GM19397 (cell line): Measurements from ENCODE around the gene VPS13D.
"Not testable (repeated sequence)": the region's sequence is repeated elsewhere in the genome, so short reads cannot be mapped to it uniquely, and the experiment has no call there.

ENCODE experiments used
- ATAC-seq: cut with Tn5 transposase; IDR thresholded peaks from one replicate; pipeline ENCODE4 v1.9.1; 2021; ENCODE audit warnings: mild to moderate bottlenecking, moderate library complexity; ENCODE audit not compliant: unreplicated experiment

The VPS13D gene

DNA sequence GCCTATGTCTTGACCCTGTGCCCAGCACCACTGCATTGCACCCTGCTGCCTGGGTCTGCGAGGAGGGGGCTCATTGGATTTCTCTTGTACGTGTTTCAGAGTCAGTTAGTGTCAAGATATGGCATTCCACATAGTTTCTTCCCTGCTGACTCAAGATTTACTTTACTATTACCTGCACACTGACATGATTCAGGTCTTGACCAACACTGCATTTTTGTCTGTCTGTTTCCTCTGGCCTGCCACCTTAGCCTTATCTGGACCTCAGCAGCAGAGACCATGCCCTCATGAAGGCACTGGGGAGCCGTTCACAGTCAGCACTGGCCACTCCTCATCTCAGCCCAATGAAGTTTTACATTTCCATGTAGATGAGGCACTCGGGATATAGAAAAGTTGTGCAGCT is 232.8 kb downstream of the VPS13D start:
- ATAC-seq, result no peak

DNA sequence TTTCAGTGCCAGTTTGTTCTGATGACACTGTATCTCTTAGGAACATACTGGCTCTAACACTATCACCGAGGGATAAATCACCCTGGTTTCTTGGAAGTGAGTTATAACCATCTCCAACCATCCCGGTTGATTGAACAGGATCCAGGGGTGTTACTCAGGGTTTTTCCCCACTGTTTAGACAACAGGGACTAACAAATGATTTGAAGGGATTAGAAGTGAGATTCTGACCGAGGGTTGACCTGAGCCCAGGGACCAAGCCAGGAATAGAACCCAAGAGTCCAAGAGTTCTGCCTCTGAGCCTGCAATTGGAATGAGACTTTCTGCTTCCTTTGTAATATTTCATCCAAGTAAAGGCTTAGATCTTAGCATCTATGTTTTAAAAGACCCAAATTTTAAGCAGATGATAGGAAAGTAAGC is 234.2 kb downstream of the VPS13D start:
- ATAC-seq, result no peak

- no peak for ATAC-seq
These were observed 234.8 kb downstream of the VPS13D start for GRCh38 chr1:12464598-12465056.

DNA sequence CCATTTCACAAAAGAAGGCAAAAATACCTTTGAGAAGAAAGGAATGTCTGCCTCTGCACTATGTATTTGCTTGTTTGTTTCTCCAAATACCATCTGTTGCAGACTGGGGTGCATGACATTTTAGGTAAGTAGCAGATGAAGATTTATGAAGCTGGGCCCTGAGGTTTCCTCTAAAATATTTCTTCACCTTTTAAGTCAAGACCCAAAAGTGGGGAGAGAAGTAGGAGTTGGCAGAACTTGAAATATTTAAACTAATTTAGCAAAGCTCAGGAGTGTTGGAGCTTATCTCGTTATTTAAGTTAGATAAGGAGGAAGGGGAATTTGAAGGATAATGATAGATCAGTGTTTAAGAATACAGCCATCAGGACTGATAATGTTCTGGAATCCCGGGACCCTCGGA is 235.3 kb downstream of the VPS13D start:
- no peak for ATAC-seq

DNA sequence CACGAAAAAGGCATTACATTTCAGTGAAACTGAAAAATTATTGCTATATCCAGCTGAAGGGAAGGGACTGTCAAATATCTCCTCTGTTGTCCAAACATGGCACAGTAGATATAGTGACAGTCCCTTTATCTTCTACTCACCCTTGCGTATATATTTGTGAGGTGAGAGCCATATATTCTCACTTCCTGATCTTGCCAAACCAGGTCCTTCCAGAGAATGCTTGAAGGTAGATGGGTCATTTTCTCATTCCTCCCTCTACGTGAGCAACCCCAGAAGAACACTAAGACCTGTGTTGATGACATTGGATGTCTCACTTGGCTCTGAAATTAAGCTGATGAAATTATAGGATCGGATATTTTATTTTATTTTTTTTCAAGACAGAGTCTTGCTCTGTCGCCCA is 237.0 kb downstream of the VPS13D start:
- no peak for ATAC-seq

- ATAC-seq, result no peak
These were observed 237.9 kb downstream of the VPS13D start for GRCh38 chr1:12467570-12468286.

DNA sequence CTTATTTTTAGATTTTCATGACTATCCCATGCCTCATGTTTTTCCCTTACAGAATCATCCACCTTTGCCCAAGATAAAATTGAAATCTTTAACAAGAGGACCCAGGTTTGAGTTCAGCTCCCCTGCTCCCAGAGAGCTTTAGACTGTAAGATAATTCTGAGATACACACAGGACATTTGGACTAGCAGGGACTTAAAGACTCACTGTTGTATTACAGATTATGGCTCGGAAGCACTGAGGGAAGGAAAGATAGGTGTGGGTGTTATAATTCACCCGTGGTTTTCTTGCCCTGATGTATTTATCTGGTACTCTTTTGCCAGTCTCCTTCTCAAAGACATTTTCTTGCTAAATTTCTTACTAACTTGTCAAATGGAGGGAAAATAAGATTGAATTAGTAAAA is 238.5 kb downstream of the VPS13D start:
- ATAC-seq, result no peak

DNA sequence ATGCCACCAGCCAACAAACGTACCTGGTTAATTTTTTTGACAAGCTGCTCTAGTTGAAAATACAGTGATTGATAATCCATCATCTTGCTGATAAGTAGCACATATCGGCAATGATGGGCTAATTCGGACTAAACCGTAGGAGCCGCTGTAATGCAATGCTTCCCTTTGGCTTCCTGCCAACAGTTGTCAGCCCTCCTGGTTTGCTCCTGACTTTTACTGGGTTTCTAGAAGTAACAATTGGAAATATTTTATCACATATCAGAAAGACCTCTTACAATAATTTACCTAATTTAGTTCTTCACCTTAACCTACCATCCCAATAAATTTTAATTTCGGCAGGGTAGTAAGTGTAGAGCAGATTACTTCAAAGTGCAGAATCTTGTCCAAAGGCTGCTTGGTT is 239.7 kb downstream of the VPS13D start:
- ATAC-seq, result no peak

DNA sequence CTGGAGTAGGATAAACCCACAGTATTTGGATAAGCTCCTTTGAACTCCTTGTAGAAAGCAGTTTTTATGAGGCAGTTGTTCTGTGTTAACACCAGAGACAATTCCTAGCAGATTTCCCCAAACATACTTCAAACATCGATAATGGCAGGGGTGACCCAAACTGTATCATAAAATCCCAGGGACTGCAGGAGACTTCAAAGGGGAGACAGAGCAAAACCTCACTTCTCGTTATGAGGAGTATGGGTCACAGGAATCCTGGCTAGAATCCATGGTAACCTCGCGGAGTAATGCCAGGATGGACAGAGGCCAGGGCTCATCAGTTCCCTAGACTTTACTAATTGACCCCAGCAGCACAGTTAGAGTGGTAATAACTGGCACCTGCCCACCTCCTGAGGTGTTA is 240.2 kb downstream of the VPS13D start:
- ATAC-seq, result no peak

GRCh38 chr1:12470916-12471315 is 241.1 kb downstream of the VPS13D start:
- not testable (repeated sequence) for ATAC-seq

DNA sequence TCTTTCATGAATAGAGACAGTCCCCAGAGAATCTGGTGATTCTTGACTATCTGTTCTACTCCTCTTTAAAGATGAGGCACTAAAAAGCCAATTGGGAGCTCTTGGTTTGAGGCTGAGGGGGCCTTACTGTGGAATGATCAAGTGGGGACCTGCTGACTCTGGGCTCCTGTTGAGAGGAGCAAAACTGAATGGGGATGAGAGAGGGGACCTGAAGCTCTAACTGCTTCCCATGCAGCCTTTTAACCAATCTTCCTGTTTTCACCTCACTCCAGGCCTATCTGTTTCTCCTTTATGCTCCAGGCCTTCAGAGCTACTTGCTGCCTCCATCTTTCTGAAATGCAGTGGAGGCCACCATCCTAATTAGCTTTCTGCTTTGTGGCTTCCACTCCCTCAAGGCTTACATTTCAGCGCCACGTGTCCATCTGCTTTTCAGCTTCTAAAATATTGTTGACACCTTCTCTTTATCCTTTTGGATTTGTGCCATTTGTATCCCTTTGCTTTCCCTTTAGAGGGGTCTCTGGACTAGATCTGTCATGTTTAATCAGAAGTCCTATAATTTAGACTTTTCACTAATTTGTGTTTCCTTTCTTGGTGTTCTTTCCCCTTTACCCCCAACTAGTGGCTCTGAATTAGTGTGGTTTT is 242.4 kb downstream of the VPS13D start:
- ATAC-seq, result no peak

DNA sequence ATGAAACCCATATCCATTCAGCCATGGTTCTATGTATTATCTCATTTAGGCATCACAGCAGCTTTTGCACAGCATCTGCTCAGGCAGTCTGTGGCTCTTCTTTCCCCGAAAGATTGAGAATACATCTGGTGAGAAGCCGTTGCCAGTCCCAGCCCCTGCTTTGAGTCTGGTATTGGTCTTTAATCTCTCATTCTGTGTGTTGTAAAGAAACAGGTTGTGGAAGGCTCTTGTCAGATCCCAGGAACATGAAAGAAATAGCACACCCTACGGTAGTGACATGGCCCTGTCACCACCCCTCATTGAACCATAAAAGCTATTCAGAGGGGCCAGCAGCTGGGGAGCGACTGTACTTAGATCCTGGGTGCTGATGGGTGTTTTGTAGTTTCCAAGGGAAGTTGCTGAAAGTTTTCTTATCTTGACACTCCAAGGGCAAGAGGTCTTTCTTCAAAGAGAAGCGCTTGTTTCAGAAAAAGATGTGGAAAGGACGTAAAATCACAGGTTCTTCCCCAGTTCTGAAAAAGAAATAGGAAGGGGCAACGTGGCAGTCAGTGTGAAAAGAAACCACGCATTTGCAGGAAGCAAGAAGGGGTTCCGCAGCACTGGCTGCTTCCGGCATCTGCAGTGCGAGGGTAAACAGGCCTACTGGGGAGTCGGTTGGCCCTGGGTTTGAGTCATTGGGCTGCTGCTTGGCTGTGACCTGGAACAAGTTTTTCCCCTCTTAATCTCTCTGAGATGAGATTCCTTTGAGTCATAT is 243.1 kb downstream of the VPS13D start:
- ATAC-seq, result peak; percentile 62

GRCh38 chr1:12473596-12474362 is 243.9 kb downstream of the VPS13D start:
- ATAC-seq, result no peak

GRCh38 chr1:12475101-12475500 is 245.3 kb downstream of the VPS13D start:
- no peak for ATAC-seq

GRCh38 chr1:12475530-12475934 is 245.7 kb downstream of the VPS13D start:
- ATAC-seq, result no peak

DNA sequence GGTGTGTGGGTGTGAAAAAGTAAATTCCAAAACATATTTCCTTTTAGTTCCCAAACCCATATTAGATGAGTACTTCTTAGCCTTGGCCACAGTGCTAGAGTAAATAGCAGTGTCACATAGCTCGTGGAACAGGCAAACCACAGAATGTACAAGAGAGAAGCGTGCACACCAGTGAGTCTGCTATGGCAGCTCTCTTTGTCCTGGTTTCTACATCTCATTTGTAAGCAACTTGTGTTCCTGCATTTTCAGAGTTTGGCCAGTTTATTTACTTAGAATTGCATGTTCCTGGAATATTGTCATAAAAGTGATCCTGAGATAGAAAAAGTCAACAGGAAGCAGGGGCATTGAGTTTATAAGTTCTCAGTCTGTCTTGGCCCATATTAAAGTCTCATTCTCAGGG is 246.1 kb downstream of the VPS13D start:
- no peak for ATAC-seq

- ATAC-seq, result no peak
These were observed 247.5 kb downstream of the VPS13D start for GRCh38 chr1:12477314-12477713.

DNA sequence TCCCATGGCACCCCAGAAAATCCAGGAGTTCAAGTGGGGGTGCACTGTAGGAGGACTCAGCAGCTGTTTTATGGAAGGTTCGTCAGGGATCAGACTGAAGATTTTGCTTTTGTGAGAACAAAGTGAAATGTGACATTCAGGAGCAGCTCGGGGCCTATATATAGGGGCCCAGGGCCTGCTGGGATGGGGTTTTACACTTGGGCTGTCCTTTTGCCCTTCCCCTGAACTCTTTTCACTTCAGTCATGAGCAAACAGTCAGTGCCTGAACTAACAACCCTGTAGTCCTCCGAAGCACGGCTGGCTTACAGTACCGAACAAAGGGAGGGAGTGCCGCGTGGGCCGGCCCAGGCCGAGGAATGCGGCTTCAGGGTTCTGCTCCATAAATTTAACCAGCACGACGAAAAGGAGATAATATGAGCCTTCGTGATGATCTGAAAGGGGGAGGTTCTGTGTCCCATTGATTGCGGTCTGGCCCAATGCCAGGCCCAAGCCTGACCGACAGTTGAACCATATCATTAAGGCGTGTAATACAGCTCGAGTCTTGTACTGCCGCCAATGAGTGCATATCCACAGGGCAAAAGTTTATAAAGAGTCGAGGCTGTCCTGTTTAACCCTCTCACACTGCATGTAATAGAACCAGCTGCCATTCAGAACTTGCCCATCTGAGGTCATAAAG is 248.2 kb downstream of the VPS13D start:
- no peak for ATAC-seq

DNA sequence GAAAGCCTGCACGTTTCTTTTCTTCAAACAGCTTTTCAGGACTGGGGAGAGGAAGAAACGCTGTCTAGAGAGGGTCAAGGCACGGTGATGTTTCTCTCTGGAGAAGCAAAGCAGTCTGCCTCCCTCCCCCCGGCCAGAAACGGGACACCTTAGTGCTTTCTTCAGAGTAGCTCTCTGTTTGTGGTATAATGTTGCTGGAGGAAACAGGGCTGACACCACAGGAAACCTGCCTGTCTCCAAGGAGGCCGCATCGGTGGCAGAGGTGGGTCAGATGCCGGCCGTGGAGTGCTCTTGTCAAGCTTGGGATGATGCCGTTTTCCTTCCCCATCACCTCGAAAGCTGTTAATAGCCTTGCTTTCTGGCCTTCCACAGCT is 248.8 kb downstream of the VPS13D start:
- no peak for ATAC-seq

DNA sequence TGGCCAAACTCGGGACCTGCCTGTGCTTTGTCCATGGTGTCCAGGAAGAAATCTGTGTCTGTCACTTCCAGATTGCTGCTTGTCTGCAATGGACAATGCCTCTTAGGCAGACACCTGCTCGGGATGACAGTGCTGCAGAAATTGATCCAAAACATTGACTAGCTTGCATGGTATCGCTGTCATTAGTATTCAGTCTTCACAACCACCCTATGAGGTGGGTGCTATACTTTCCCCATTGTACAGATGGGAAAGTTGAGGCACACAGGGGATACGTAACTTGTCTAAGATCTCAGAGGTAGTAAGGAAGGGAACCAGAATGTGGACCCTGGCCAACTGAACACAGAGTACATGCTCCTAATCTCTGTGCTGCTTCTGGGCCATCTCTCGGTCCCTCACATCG is 249.5 kb downstream of the VPS13D start:
- no peak for ATAC-seq

DNA sequence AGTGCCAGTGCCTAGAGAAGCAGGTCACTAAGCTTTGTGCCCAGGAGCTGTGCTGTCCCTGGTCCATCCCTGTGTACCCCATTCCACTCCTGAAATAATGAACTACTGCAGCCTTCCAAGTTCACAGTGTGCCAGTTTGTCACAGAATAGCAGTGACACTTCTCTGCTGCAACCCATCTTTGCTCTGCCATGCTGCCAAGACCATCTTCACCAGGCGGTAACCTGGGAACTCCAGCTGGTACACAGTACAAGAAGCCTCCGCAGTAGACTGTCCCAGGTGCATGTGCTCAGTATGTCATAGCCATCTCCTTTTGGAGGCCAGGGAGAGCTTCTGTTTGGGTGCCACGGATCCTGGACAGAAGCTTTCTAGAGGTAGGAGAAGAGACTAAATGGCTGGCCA is 250.2 kb downstream of the VPS13D start:
- ATAC-seq, result no peak
